ENCODE measurements around the gene STX16.
"Not testable (repeated sequence)": the region's sequence is repeated elsewhere in the genome, so short reads cannot be mapped to it uniquely, and the experiment has no call there.

STX16 gene

GRCh38 chr20:58713801-58714339 lies 62.8 kb downstream of the STX16 start:
- no peak for DNase-seq

DNA sequence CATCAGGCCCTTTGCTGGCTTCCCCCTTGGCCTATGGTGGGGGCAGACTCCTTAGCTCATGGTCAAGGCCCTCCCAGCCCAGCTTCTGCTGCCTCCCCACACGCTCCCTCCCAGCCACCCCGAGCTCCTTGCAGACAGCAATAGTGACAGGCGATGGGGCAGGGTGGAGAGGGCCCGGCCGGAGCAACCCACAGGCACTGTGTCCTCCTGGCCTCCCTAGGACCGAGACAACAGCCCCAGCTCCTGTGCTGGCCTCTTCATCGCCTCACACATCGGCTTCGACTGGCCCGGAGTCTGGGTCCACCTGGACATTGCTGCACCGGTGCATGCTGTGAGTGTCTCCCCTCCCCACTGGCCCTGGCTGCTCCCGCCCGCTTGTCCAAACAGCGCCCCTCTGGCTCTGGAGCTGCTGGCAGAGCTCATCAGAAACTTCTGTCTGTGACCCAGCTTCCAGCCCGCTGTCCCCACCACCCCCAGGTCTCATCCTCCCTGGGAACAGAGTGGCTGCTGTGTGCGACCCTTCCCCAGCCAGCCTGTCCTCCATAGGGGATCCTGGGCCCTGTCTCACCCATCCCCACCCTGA lies 63.3 kb downstream of the STX16 start:
- no peak for DNase-seq

- no peak for DNase-seq
These were observed 63.9 kb downstream of the STX16 start for GRCh38 chr20:58714923-58715351.

GRCh38 chr20:58715391-58715800 lies 64.3 kb downstream of the STX16 start:
- no peak for DNase-seq

DNA sequence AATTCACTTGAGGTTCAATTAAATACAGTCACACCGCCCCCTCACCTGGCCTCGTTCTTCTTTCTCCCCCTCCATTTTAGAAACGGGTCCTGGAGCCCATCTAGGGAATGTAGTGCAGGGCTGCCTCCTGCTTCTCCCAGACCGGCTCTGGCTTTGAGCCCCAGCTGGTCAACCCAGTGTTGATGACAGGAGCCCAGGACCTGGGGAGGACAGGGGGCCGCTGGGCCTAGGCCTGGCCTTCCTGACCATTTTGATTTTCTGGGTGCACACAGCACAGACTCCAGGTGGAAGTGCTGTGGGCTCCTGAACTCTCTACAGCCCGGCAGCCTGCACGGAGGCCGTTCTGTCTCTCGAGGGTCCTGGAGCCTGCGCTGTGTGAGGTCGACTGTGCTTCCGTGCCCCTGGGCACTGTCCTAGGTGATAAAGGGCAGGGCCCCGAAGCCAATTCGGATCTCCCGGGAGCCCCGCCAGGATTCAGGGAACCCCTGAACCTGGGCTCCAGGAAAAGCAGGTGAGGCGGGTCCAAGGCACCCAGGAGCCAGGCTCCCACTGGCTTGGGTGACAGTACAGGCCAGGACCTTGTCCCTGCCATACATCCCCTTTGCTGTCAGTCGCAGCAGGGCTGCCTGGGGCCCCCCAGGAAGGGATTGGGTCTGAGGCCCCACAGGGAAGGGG lies 64.9 kb downstream of the STX16 start:
- DNase-seq: no peak

- DNase-seq: no peak
These were observed 65.6 kb downstream of the STX16 start for GRCh38 chr20:58716476-58717277.

- no peak for DNase-seq
These were observed 66.4 kb downstream of the STX16 start for GRCh38 chr20:58717278-58718091.

GRCh38 chr20:58718121-58718563 lies 67.1 kb downstream of the STX16 start:
- no peak for DNase-seq

- DNase-seq: no peak
These were observed 67.6 kb downstream of the STX16 start for GRCh38 chr20:58718729-58719128.

GRCh38 chr20:58719258-58719657 lies 68.2 kb downstream of the STX16 start:
- no peak for DNase-seq

- DNase-seq: no peak
These were observed 68.9 kb downstream of the STX16 start for GRCh38 chr20:58719971-58720371.

GRCh38 chr20:58720890-58721289 lies 69.8 kb downstream of the STX16 start:
- DNase-seq: no peak

GRCh38 chr20:58721951-58722778 lies 71.1 kb downstream of the STX16 start:
- no peak for DNase-seq

GRCh38 chr20:58722877-58723627 lies 72.0 kb downstream of the STX16 start:
- DNase-seq: no peak

- DNase-seq: no peak
These were observed 72.5 kb downstream of the STX16 start for GRCh38 chr20:58723628-58723984.

GRCh38 chr20:58726156-58726555 lies 75.1 kb downstream of the STX16 start:
- not testable (repeated sequence) for DNase-seq

All from NCI-H510A (cell line).